Measurements from ENCODE around the gene IP6K3.

Gene IP6K3

DNA sequence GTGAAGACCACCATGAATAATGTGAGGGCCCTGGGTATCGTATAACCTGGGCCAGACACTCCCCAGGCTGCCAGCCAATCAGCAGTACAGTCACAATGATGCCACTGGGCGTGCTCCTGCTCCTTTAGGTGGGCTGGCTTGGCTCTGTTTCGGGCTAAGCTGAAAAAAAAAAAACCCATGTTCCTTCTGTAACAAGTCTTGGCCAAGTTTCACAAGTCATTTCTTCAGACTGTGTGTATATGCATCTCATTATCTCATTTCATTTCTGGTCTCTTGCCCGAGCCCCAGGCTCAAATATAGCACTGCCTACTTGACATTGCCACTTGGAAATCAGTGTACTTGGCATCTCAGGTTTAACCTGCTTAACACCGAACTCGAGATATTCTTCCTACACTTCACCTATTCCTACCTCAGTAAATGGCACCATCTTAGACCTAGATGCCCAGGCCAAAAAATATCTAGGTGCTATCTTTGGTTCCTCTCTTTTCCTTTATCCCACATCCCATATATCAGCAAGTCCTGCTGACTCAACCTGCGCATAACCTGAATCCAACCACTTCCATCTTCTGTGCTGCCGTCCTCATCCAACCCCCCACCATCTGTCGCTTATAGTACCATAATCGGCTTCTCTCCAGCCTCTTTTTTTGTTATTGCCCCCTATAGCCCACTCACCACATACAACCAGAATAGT is 37.0 kb downstream of the IP6K3 start:
- DNase-seq: peak in 12 of 58 donors; percentile 11 to 70 (median 30)

GRCh38 chr6:33708516-33709204 is 38.0 kb downstream of the IP6K3 start:
- no peak for DNase-seq

DNA sequence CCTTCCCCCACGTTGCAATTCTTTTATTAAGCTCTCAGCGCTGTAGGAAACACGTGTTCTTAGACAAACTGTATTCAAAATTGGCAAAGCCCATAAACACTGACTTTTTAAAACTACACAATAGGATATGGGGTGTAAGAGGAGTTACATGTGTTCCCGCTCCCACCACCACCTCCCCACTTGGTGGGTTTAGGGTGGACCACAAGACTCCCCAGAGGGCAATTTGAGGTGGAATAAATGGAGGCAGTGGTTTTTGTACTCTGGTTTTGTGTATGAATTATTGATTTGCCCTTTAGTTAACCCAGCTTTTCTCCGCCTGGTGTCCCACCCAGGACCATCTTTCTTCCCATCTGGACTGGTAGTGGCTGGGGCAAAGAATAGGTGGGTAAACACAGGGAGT is 38.9 kb downstream of the IP6K3 start:
- DNase-seq: no peak

- DNase-seq: no peak
Observed at GRCh38 chr6:33705955-33706725, 40.6 kb downstream of the IP6K3 start.

GRCh38 chr6:33705268-33705885 is 41.3 kb downstream of the IP6K3 start:
- no peak for DNase-seq

DNA sequence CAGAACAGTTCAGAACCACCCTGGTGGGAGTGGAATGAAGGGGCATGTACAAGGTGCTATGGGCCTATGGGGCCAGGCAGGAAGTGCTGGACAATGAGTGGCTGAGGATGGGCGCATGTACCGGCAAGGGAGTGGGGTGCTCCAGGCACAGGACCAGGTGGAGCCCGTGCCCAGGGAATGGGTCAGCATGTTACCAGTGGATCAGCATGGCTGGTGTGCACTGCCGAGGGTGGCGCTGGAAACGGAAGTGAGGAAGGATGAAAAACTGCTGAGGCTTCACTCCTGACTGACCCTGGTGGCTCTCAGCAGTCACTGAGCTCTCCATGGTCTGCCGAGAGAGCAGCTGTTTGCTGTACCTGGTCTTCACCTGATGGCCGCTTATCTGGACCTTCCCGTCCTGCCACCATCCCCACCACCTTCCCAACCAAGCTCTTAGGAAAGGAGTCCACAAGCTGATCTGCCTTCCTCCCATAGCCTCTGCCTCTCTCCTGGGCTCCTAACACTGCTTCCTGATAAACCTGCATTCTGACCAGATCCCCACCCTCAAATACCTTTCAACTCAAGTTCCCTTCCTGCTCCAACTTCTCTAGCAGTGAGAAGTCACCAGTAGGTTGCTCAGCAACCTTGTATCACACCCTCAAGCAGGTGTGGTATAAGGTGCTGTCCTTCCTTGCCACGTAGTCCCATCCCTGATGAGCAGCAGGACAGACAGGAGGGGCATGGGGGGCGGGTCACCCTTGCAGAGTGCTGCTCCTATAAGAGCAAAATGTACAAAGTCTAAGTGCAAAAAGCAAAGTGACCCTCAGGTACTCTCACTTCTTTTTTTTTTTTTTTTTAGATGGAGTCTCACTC is 42.3 kb downstream of the IP6K3 start:
- peak in 1 of 58 donors; percentile 51 for DNase-seq

GRCh38 chr6:33702345-33702977 is 44.2 kb downstream of the IP6K3 start:
- DNase-seq: peak in 6 of 58 donors; percentile 2 to 40 (median 15)

GRCh38 chr6:33700391-33701050 is 46.2 kb downstream of the IP6K3 start:
- DNase-seq: peak in 22 of 58 donors; percentile 9 to 52 (median 20)

DNA sequence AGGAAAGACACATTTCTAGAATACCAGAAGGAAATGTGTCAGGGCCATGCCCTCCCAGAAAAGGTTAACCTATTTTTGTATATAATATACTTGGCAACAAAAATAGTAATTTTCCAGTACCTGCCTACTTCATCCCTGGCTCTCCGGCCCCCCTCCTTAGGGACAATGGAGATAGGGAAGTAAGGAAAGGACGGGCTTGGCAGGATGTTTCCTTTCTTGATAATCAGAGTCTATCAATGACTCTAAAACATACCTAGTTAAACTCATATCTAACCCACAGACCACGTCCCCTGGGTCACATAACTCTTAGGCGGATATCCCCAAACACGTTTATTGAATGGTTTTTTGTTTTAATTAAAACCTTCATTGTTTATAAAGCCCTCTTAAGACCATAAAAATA is 47.0 kb downstream of the IP6K3 start:
- DNase-seq: no peak

GRCh38 chr6:33699131-33699530 is 47.6 kb downstream of the IP6K3 start:
- DNase-seq: no peak

DNA sequence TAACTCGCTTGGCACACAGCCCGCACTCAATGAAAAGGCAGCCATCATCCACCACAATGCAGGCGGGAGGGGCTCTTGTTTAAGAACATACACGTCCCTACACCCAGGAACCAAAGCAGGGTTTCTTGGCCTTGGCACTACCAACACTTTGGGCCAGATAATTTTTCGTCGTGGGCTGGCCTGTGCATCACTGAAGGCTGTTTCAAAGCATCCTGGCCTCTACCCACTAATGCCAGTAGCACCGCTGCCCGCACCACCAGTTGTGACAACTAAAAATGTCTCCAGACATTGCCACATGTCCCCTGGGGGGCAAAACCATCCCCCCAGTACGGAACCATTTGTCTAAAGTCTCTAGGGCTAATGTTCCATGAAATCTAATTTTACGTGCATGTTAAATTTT is 48.2 kb downstream of the IP6K3 start:
- no peak for DNase-seq

DNA sequence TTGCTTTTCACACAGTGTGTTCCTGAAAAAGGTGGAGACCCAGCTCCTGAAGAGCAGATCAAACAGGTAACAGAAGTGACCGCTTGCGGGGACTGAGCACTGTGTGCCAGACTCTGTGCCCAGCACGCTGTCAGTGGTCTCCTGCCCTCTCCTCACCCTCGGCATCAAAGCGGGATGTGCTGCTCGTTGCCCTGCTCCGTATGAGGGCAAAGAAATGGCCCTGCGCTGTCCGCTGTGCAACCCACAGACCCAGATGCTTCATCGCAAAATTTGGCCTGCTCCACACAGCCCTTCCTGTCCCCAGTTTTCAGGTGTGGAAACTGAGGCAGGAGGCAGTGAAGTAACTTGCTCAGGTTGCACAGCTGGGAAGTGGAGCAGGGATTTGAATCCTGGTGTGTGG is 48.9 kb downstream of the IP6K3 start:
- DNase-seq: no peak

DNA sequence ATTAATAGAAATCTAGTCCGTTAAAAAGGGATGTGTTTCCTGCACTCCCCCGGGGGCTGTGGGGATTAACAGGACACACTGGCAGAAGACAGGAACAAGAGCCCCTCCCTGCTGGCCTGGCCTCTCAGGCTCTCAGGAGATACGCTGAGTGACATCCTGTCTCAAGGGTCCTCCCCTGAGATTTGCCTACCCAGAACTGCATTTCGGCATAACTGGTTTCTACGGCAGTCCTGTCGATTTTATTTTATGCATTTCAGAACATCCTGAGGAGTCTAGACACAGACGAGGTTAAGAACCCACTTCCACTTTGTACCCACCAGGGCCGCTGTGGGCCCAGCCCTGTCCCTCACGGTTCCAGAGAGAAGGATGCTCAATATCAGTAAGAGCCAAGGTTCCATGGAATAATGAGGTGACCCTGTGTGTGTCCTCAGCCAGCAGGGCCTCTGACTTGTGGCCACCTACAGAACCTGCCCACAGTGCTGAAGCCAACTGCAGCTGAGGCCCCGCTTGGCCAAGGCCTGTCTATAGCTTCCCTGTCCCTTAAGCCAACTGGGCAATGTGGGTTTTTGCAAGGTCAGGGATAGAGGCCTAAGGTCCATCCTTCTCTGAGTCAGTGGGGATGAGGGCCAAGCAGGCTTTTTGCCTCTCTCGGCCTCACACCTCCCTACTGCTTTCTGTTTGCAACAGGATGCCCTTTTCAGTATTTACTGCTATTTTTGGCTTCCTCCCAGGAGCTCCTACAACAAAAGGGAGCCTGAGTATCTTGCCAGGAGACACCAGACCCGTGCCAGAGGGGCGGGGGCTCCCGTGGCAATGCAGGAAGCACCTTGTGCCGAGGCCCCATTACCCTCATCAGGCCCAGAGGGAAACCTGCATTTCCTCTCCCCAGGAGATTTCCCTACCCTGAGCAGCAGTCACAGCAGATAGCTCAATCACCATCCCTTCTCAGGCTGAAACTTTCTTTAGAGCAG is 49.9 kb downstream of the IP6K3 start:
- peak in 13 of 58 donors; percentile 9 to 44 (median 16) for DNase-seq

- DNase-seq: no peak
Observed at GRCh38 chr6:33696076-33696475, 50.6 kb downstream of the IP6K3 start.

DNA sequence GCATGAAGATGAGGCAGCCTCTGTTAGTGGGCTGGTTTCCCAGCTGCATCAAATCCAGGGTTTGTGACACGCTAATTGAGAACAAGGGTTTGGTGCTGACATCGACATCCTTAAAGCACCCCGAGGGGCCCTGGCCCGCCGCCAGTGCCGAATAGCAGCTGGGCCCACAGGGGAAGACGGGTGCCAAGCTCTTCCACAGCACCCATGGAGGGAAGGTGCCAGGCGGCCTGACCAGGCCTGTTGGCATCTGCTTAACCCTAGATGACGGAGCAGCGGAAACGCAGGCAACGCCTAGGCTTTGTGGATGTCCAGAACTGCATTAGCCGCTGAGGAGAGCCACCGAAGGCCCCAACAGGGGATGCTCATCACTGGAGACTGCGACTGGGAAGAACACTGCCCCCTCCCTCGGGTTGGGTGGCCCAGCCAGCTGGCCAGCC is 51.2 kb downstream of the IP6K3 start:
- DNase-seq: peak in 17 of 58 donors; percentile 8 to 68 (median 23)

DNA sequence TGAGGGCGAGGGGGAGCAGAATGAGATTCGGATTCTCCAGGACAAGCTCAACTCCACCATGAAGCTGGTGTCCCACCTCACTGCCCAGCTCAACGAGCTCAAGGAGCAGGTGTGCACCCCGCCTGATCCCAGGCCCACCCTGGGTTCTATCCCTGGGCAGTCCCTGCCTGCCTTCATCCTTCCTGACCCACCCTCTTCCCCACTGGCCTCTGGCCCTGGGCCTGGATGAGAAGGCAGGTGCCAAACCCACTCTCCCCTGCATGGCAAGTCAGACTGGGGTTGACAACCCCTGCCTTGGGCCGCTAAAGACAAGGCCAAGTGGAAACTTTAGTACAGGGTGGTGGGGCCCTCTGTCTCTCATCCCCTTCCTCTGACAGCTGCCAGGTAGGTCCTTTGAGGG is 51.7 kb downstream of the IP6K3 start:
- DNase-seq: no peak

DNA sequence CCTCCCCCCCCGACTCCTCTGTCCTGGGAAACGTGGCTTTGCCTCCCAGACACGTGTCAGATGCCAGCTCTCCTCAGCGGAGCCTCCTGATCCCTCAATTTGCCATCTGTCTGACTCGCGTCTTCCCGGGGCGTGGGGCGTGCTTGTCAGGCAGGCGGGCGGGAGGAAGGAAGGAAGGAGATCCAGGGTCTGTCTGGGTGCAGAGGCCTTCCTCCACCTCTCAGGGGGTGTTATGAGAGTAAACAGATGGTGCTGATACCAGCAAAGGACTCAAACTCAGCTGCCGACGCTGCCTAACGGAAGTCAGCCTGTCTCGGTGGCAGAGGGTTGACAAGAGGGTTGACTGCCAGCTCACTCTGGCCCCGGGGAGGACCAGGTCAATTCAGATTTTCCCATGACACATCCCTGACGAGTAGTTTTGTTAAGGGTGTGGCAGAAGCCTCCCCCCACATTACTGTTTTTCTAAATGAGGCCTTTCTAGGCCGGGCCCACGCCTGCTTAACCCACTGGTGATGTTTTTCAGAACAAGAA is 52.2 kb downstream of the IP6K3 start:
- DNase-seq: peak in 5 of 58 donors; percentile 4 to 51 (median 24)
